Neutrophil (primary cell): ENCODE measurements around the gene KCTD2.

Source experiments
- H3K27ac ChIP-seq: fragments of 200-600 bp; sonication (generic); 2 replicates; pipeline ENCODE4 v1.5.1; 2016; ENCODE audit warnings: mild to moderate bottlenecking, moderate library complexity
- H3K27me3 ChIP-seq: fragments of 200-600 bp; sonication (generic); 2 replicates; pipeline ENCODE4 v1.6.0; 2016; ENCODE audit warnings: mild to moderate bottlenecking
- H3K36me3 ChIP-seq: fragments of 200-600 bp; sonication (generic); 2 replicates; pipeline ENCODE4 v1.5.1; 2017
- H3K4me1 ChIP-seq, 2 experiments: fragments of 200-600 bp in 1 of 2; sonication (generic) in 1 of 2; 1 replicate in 1 of 2; 2 replicates in 1 of 2; pipeline versions ENCODE4 v1.5.1 to v1.6.1; 2013 to 2016; ENCODE audit warnings: low read depth in 1 of 2, low read length in 1 of 2, mild to moderate bottlenecking in 1 of 2, moderate library complexity in 1 of 2; ENCODE audit not compliant: control insufficient read depth in 1 of 2, insufficient read depth in 1 of 2
- H3K4me3 ChIP-seq, 2 experiments: fragments of 200-600 bp in 1 of 2; sonication (generic) in 1 of 2; 1 replicate in 1 of 2; 2 replicates in 1 of 2; pipeline ENCODE4 v1.5.1; 2013 to 2016; ENCODE audit warnings: low read depth in 1 of 2, low read length in 1 of 2, mild to moderate bottlenecking in 1 of 2, moderate library complexity in 1 of 2
- H3K9me3 ChIP-seq: fragments of 200-600 bp; sonication (generic); 2 replicates; pipeline ENCODE4 v1.5.1; 2016
- CTCF ChIP-seq: fragments of 200-600 bp; sonication (generic); IDR thresholded peaks from 2 replicates; pipeline ENCODE4 v1.5.1; 2016; ENCODE audit warnings: antibody characterized with exemption

The KCTD2 gene

GRCh38 chr17:75063201-75063600 is 16.2 kb downstream of the KCTD2 start:
- H3K27ac ChIP-seq: no peak overlapping the region
- no peaks in the 10 kb centered on the region for H3K27me3 ChIP-seq
- peaks cover 68% of the 10 kb centered on the region for H3K36me3 ChIP-seq
- H3K4me1 ChIP-seq: peaks cover 0 to 9% of the 10 kb centered on the region in 2 experiments
- H3K4me3 ChIP-seq: no peak overlapping the region
- TF ChIP-seq CTCF: no peak
- H3K9me3 ChIP-seq: no peaks in the 10 kb centered on the region

DNA sequence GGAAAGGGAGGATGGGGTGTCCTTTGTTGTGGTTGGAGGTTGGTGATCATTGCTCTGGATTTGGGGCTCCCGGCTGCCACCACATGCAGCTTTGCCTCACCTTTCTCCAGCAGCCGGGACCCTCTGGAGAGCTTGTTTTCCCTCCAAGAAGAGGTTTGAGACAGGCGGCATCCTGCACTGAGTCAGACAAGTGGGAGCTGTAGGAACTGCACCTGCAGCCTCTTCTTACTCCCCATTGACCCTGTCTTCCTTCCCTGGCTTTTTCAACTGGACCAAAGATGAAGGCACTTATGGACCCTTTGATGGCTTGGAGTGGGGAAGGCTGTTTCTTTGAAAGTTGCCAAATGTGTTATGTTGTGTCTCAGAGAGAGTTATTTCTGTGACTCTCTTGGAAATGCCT is 16.6 kb downstream of the KCTD2 start:
- no peak overlapping the region for H3K27ac ChIP-seq
- peaks cover 64% of the 10 kb centered on the region for H3K36me3 ChIP-seq
- no peaks in the 10 kb centered on the region for H3K9me3 ChIP-seq
- no peak for TF ChIP-seq CTCF
- H3K4me1 ChIP-seq: peaks cover 0 to 9% of the 10 kb centered on the region in 2 experiments
- H3K4me3 ChIP-seq: no peak overlapping the region
- H3K27me3 ChIP-seq: no peaks in the 10 kb centered on the region

DNA sequence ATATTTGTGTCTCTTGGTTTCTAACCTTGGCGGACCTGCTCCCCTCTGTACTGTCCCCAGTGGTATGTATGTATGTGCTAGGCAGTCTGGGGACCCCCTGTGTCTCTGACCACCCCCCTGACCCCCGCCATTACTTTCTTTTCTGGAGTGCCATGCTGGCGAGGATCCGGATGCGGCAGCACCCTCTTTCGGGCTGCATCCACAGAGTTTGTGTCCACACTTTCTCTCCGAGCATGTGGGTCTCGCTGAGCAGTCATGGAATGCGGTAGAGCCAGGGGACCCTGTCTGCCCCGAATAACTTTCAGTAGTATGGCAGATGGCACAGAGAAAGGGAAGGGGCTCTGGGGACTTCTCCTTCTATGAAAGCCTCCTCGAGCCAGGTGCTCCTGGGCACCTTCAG is 17.0 kb downstream of the KCTD2 start:
- Histone ChIP-seq H3K9me3 (no peaks in the 10 kb centered on the region), H3K36me3 (peaks cover 64% of the 10 kb centered on the region), H3K27ac (no peak overlapping the region), H3K27me3 (no peaks in the 10 kb centered on the region), H3K4me3 (no peak overlapping the region), H3K4me1 (peaks cover 0 to 9% of the 10 kb centered on the region in 2 experiments)
- no peak for TF ChIP-seq CTCF

DNA sequence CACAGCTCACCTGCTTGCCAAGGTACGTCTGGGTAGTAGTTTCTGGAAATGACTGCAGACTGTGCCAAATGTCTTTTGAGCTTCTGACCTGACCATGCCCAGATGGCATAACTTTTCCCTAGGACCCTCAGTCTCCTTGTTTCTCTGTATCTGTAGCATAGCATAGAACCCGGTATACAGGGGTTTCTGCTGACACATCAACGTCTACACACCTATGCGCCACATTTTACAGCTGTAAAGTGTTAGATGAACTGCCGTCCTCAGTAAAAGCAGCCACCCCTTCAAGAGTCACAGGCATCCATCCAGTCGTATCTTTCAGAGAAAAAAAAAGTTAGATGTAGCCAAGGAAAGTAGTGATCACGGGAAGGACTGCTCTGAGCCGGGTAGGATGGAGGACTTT is 17.4 kb downstream of the KCTD2 start:
- no peak overlapping the region for H3K4me3 ChIP-seq
- H3K27ac ChIP-seq: no peak overlapping the region
- peaks cover 0 to 9% of the 10 kb centered on the region in 2 experiments for H3K4me1 ChIP-seq
- H3K36me3 ChIP-seq: peaks cover 61% of the 10 kb centered on the region
- no peaks in the 10 kb centered on the region for H3K27me3 ChIP-seq
- no peaks in the 10 kb centered on the region for H3K9me3 ChIP-seq
- no peak for TF ChIP-seq CTCF

GRCh38 chr17:75064867-75065561 is 18.0 kb downstream of the KCTD2 start:
- Histone ChIP-seq H3K9me3 (no peaks in the 10 kb centered on the region), H3K27me3 (no peaks in the 10 kb centered on the region), H3K27ac (no peak overlapping the region), H3K4me3 (no peak overlapping the region), H3K36me3 (peaks cover 55% of the 10 kb centered on the region), H3K4me1 (peaks cover 0 to 9% of the 10 kb centered on the region in 2 experiments)
- no peak for TF ChIP-seq CTCF
